OCI-LY1 (cell line): ENCODE results near the gene NKD1.

Experiments used
- H2AFZ ChIP-seq: fragments of 200-600 bp; sonication (generic), shearing (Covaris generic); 2 replicates; pipeline ENCODE4 v1.6.0; 2014; ENCODE audit warnings: antibody characterized with exemption, mild to moderate bottlenecking, low read length
- H3F3A ChIP-seq: fragments of 200-600 bp; sonication (generic), shearing (Covaris generic); 2 replicates; pipeline ENCODE4 v1.6.0; 2014; ENCODE audit warnings: mild to moderate bottlenecking, antibody characterized with exemption, low read length, moderate library complexity; ENCODE audit not compliant: insufficient read depth
- H3K27ac ChIP-seq: fragments of 200-600 bp; sonication (generic); 2 replicates; pipeline ENCODE4 v1.5.1; 2014; ENCODE audit warnings: low read length, mixed run types, mild to moderate bottlenecking, low read depth; ENCODE audit not compliant: poor library complexity, severe bottlenecking
- H3K27me3 ChIP-seq: fragments of 200-600 bp; sonication (generic); 2 replicates; pipeline ENCODE4 v1.6.0; 2014; ENCODE audit warnings: antibody characterized with exemption, mild to moderate bottlenecking, low read length, moderate library complexity; ENCODE audit not compliant: insufficient read depth
- H3K36me3 ChIP-seq: fragments of 200-600 bp; sonication (generic); 2 replicates; pipeline ENCODE4 v1.6.1; 2014; ENCODE audit warnings: mild to moderate bottlenecking, antibody characterized with exemption, low read length, moderate library complexity, mixed read lengths; ENCODE audit not compliant: insufficient read depth
- H3K4me1 ChIP-seq: fragments of 200-600 bp; sonication (generic); 2 replicates; pipeline ENCODE4 v1.5.1; 2014; ENCODE audit warnings: mild to moderate bottlenecking, low read length, moderate library complexity; ENCODE audit not compliant: insufficient read depth, severe bottlenecking
- H3K4me2 ChIP-seq: fragments of 200-600 bp; sonication (generic), shearing (Covaris generic); 2 replicates; pipeline ENCODE4 v1.6.1; 2014; ENCODE audit warnings: low read length
- H3K4me3 ChIP-seq: fragments of 200-600 bp; sonication (generic); 2 replicates; pipeline ENCODE4 v1.5.1; 2014; ENCODE audit warnings: low read length, low read depth, mild to moderate bottlenecking, mixed read lengths; ENCODE audit not compliant: poor library complexity, severe bottlenecking
- H3K79me2 ChIP-seq: fragments of 200-600 bp; shearing (Covaris generic); 2 replicates; pipeline ENCODE4 v1.6.1; 2016; ENCODE audit warnings: mixed run types, low read length, mixed read lengths; ENCODE audit not compliant: insufficient read depth
- H3K9ac ChIP-seq: fragments of 200-600 bp; sonication (generic), shearing (Covaris generic); 2 replicates; pipeline ENCODE4 v1.6.1; 2014; ENCODE audit warnings: mild to moderate bottlenecking, low read length, mixed read lengths
- H3K9me2 ChIP-seq: fragments of 200-600 bp; sonication (generic), shearing (Covaris generic); 2 replicates; pipeline ENCODE4 v1.6.1; 2014; ENCODE audit warnings: low read depth, mild to moderate bottlenecking, low read length, mixed read lengths
- H3K9me3 ChIP-seq: fragments of 200-600 bp; shearing (Covaris generic); 2 replicates; pipeline ENCODE4 v1.6.1; 2014; ENCODE audit warnings: low read length, mixed read lengths
- H4K20me1 ChIP-seq: fragments of 200-600 bp; sonication (generic), shearing (Covaris generic); 2 replicates; pipeline ENCODE4 v1.6.0; 2016; ENCODE audit warnings: mild to moderate bottlenecking, low read length; ENCODE audit not compliant: insufficient read depth
- EZH2 ChIP-seq: fragments of 200-600 bp; sonication (generic), shearing (Covaris generic); IDR thresholded peaks from 2 replicates; pipeline ENCODE4 v1.8.0; 2017; ENCODE audit warnings: borderline replicate concordance, mixed run types, mild to moderate bottlenecking, antibody characterized with exemption, low read length, moderate library complexity, mixed read lengths
- TF ChIP-seq, protein P1 (sequence below): fragments of 200-600 bp; sonication (generic), shearing (Covaris generic); IDR thresholded peaks from 2 replicates; pipeline ENCODE4 v1.5.1; 2017; ENCODE audit warnings: mild to moderate bottlenecking, antibody characterized with exemption, low read length, moderate library complexity, mixed read lengths

NKD1 gene

DNA sequence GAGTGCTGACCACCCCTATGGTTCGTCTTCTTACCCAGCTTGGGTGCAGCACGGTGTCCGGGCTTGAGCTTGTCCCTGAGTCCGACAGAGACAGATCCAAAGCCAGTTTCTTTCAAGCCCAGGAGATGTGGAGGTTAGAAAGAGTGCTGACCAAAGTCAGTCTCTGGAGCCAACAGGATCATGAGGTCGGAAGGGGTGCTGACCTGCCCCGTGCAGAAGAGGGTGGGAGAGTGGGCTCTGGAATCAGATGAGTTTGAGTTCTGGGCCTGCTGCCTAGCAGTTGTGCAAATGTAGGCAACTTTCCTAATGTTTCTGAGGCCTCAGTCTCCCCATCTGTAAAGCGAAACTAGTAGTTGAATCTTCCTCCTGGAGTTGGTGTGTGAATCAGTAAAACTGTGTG lies 24.5 kb downstream of the NKD1 start:
- Histone ChIP-seq H2AFZ (no peak overlapping the region), H3K9ac (no peak overlapping the region), H3K27me3 (peaks cover 9% of the 10 kb centered on the region; the same call in 1 of the 2 replicates), H3F3A (no peaks in the 10 kb centered on the region), H3K36me3 (no peaks in the 10 kb centered on the region), H3K79me2 (no peaks in the 10 kb centered on the region), H3K4me3 (no peak overlapping the region), H3K27ac (no peak overlapping the region), H3K9me3 (no peaks in the 10 kb centered on the region), H3K9me2 (no peaks in the 10 kb centered on the region), H3K4me1 (no peaks in the 10 kb centered on the region), H3K4me2 (no peak overlapping the region), H4K20me1 (no peaks in the 10 kb centered on the region)
- TF ChIP-seq, protein P1, sequence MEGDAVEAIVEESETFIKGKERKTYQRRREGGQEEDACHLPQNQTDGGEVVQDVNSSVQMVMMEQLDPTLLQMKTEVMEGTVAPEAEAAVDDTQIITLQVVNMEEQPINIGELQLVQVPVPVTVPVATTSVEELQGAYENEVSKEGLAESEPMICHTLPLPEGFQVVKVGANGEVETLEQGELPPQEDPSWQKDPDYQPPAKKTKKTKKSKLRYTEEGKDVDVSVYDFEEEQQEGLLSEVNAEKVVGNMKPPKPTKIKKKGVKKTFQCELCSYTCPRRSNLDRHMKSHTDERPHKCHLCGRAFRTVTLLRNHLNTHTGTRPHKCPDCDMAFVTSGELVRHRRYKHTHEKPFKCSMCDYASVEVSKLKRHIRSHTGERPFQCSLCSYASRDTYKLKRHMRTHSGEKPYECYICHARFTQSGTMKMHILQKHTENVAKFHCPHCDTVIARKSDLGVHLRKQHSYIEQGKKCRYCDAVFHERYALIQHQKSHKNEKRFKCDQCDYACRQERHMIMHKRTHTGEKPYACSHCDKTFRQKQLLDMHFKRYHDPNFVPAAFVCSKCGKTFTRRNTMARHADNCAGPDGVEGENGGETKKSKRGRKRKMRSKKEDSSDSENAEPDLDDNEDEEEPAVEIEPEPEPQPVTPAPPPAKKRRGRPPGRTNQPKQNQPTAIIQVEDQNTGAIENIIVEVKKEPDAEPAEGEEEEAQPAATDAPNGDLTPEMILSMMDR = no peak
- TF ChIP-seq EZH2 = no peak

DNA sequence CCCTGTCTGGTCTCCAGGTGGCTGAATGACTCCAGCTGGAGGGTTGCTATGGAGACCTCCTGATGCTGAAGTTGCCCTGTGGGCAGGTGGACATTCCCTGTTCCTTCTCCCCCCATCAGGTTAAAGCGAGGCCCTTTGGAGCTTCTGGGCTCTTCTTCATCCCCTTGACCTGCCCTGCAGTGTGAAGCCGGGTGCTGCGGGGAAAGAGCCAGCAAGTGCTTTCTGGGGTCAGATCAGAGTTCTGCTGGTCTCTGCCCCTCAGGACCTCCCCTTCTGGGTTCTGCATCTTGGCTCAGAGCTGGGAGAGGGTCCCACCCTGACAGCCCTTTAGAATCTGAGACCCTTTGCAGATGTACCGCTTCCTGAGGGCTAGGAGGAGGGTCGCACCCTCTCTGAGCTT lies 25.1 kb downstream of the NKD1 start:
- no peak overlapping the region for H3K27ac ChIP-seq
- H3K27me3 ChIP-seq = peaks cover 9% of the 10 kb centered on the region; the same call in 1 of the 2 replicates
- H2AFZ ChIP-seq = no peak overlapping the region
- H3K9me3 ChIP-seq = no peaks in the 10 kb centered on the region
- no peaks in the 10 kb centered on the region for H3K9me2 ChIP-seq
- H4K20me1 ChIP-seq = no peaks in the 10 kb centered on the region
- H3K4me2 ChIP-seq = no peak overlapping the region
- H3F3A ChIP-seq = no peaks in the 10 kb centered on the region
- no peaks in the 10 kb centered on the region for H3K4me1 ChIP-seq
- H3K79me2 ChIP-seq = no peaks in the 10 kb centered on the region
- H3K4me3 ChIP-seq = no peak overlapping the region
- H3K36me3 ChIP-seq = no peaks in the 10 kb centered on the region
- TF ChIP-seq, protein P1 = no peak
- no peak for TF ChIP-seq EZH2
- no peak overlapping the region for H3K9ac ChIP-seq

DNA sequence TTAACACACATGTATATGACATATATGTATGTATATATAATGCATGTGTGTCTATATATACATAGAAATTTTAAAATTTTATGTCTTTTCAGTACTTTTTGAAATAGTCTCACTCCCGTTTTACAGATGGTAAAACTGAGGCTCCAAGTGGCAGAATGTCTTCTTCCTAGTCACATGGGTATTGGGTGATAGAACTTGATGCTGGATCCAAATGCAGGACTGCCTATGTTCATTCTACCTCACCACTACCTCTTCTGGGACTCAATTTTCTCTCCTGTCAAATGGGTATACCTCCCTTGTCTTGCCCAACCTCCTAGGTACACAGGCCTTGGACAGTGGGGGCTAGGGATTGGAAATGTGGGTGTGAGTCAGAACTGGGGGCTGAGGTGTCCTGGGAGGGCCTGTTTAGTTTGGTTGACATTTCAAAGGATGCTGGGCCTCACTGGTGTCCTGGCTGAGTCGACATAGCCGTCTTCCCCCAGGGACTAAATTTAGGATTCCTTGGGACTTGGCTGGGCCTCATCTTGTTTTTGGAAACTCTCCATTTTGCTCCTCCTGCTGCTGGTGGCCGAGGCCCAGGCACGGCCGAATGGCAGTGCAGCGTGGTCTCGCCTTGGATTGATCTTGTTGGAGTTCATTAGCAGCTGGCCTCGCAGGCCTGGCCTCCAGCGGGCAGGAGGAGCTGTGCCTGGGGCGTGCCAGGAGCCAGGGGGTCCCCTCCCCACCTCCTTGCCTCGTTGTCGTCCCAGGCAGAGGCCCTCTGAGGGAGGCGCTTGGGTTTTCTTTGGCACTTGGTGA lies 25.9 kb downstream of the NKD1 start:
- Histone ChIP-seq H3K4me3 (no peak overlapping the region), H3K36me3 (no peaks in the 10 kb centered on the region), H3K4me1 (no peaks in the 10 kb centered on the region), H3K79me2 (no peaks in the 10 kb centered on the region), H2AFZ (no peak overlapping the region), H3K27ac (no peak overlapping the region), H3K9me2 (no peaks in the 10 kb centered on the region), H3K9me3 (no peaks in the 10 kb centered on the region), H3F3A (no peaks in the 10 kb centered on the region), H3K9ac (no peak overlapping the region), H3K4me2 (no peak overlapping the region), H4K20me1 (no peaks in the 10 kb centered on the region), H3K27me3 (peaks cover 9% of the 10 kb centered on the region; the same call in 1 of the 2 replicates)
- TF ChIP-seq, protein P1 = no peak
- TF ChIP-seq EZH2 = no peak
